H9 (cell line): Measurements from ENCODE around the gene CATSPER1. TPM values are rescaled to one million over a fixed set of nuclear protein-coding genes. Genes with fewer than 3 reads are reported as not detected.

ENCODE experiments used
- DNase-seq: peaks from one replicate; pipeline ENCODE4 v3.0.0-alpha.2; 2017
- H2AFZ ChIP-seq: one replicate; pipeline ENCODE4 v1.6.1; 2013; ENCODE audit warnings: mild to moderate bottlenecking, low read length, control low read depth, moderate library complexity
- H2AK5ac ChIP-seq: 2 replicates; pipeline ENCODE4 v1.6.1; 2013; ENCODE audit warnings: low read length, control low read depth, mixed read lengths; ENCODE audit not compliant: insufficient read length
- H2BK120ac ChIP-seq: one replicate; pipeline ENCODE4 v1.6.1; 2013; ENCODE audit warnings: low read depth, mild to moderate bottlenecking, low read length, control low read depth, inconsistent platforms; ENCODE audit not compliant: poor library complexity, severe bottlenecking
- H2BK12ac ChIP-seq: 2 replicates; pipeline ENCODE4 v1.6.1; 2013; ENCODE audit warnings: low read length, control low read depth, mixed read lengths, low read depth; ENCODE audit not compliant: insufficient read length
- H2BK15ac ChIP-seq: 2 replicates; pipeline ENCODE4 v1.6.1; 2013; ENCODE audit warnings: low read depth, low read length, control low read depth
- H2BK20ac ChIP-seq: one replicate; pipeline ENCODE4 v1.6.1; 2013; ENCODE audit warnings: low read depth, mild to moderate bottlenecking, low read length, control low read depth, inconsistent platforms; ENCODE audit not compliant: poor library complexity, severe bottlenecking
- H2BK5ac ChIP-seq: 2 replicates; pipeline ENCODE4 v1.6.1; 2013; ENCODE audit warnings: low read length, control low read depth, mixed read lengths; ENCODE audit not compliant: insufficient read length
- H3K14ac ChIP-seq: 2 replicates; pipeline ENCODE4 v1.6.1; 2013; ENCODE audit warnings: low read length, control low read depth; ENCODE audit not compliant: insufficient read depth
- H3K18ac ChIP-seq: 2 replicates; pipeline ENCODE4 v1.6.1; 2013; ENCODE audit warnings: low read depth, mild to moderate bottlenecking, mixed read lengths, low read length, control low read depth; ENCODE audit not compliant: insufficient read length
- H3K23ac ChIP-seq: 2 replicates; pipeline ENCODE4 v1.6.1; 2013; ENCODE audit warnings: low read length, control low read depth, mixed read lengths, low read depth; ENCODE audit not compliant: insufficient read length
- H3K23me2 ChIP-seq: 2 replicates; pipeline ENCODE4 v1.6.1; 2013; ENCODE audit warnings: low read depth, mild to moderate bottlenecking, mixed read lengths, low read length, control low read depth; ENCODE audit not compliant: insufficient read length, poor library complexity, severe bottlenecking
- H3K27ac ChIP-seq: 2 replicates; pipeline ENCODE4 v1.5.1; 2013; ENCODE audit warnings: low read length, control low read depth, mixed read lengths, low read depth; ENCODE audit not compliant: insufficient read length
- H3K27me3 ChIP-seq: 2 replicates; pipeline ENCODE4 v1.6.1; 2013; ENCODE audit warnings: low read length, control low read depth, inconsistent platforms; ENCODE audit not compliant: insufficient read depth
- H3K4ac ChIP-seq: 2 replicates; pipeline ENCODE4 v1.6.1; 2013; ENCODE audit warnings: low read depth, mild to moderate bottlenecking, control low read depth, inconsistent platforms, low read length, moderate library complexity
- H3K4me1 ChIP-seq: 2 replicates; pipeline ENCODE4 v1.6.1; 2013; ENCODE audit warnings: low read length, control low read depth, inconsistent platforms; ENCODE audit not compliant: insufficient read depth
- H3K4me2 ChIP-seq: 2 replicates; pipeline ENCODE4 v1.6.1; 2013; ENCODE audit warnings: low read length, control low read depth, mixed read lengths; ENCODE audit not compliant: insufficient read length, insufficient read depth
- H3K56ac ChIP-seq: 2 replicates; pipeline ENCODE4 v1.6.1; 2013; ENCODE audit warnings: low read depth, mild to moderate bottlenecking, mixed read lengths, low read length, control low read depth; ENCODE audit not compliant: insufficient read length
- H3K79me1 ChIP-seq: 2 replicates; pipeline ENCODE4 v1.6.1; 2013; ENCODE audit warnings: low read depth, mild to moderate bottlenecking, moderate library complexity, low read length, control low read depth, inconsistent platforms; ENCODE audit not compliant: insufficient read depth, poor library complexity, severe bottlenecking
- H3K79me2 ChIP-seq: 2 replicates; pipeline ENCODE4 v1.6.1; 2013; ENCODE audit warnings: low read length, control low read depth, inconsistent platforms; ENCODE audit not compliant: insufficient read depth
- H3K9ac ChIP-seq: 2 replicates; pipeline ENCODE4 v1.6.1; 2013; ENCODE audit warnings: low read length, control low read depth, mixed read lengths; ENCODE audit not compliant: insufficient read length; ENCODE audit errors: extremely low read depth
- H3K9me3 ChIP-seq: one replicate; pipeline ENCODE4 v1.6.1; 2013; ENCODE audit warnings: low read depth, low read length, inconsistent platforms; ENCODE audit not compliant: control insufficient read depth
- H3T11ph ChIP-seq: one replicate; pipeline ENCODE4 v1.6.1; 2013; ENCODE audit warnings: mild to moderate bottlenecking, low read length, control low read depth, inconsistent platforms
- H4K20me1 ChIP-seq: one replicate; pipeline ENCODE4 v1.6.1; 2013; ENCODE audit not compliant: control insufficient read depth, insufficient read length, insufficient read depth
- H4K5ac ChIP-seq: 2 replicates; pipeline ENCODE4 v1.6.1; 2013; ENCODE audit warnings: low read depth, mild to moderate bottlenecking, mixed read lengths, low read length, control low read depth; ENCODE audit not compliant: insufficient read length
- H4K8ac ChIP-seq: replicated peaks from 2 replicates; pipeline ENCODE4 v1.6.1; 2013; ENCODE audit warnings: low read length, control low read depth, mixed read lengths, low read depth; ENCODE audit not compliant: insufficient read length
- H4K91ac ChIP-seq: 2 replicates; pipeline ENCODE4 v1.6.1; 2013; ENCODE audit warnings: low read depth, mild to moderate bottlenecking, moderate library complexity, mixed read lengths, low read length, control low read depth; ENCODE audit not compliant: insufficient read length
- H3K27ac Mint-ChIP-seq, 3 experiments: 2 replicates in 2 of 3; 3 replicates in 1 of 3; pipeline ENCODE4 v1.8.0; 2020 to 2021; ENCODE audit warnings: mixed read lengths in 3 of 3, mild to moderate bottlenecking in 1 of 3, moderate library complexity in 1 of 3
- H3K27me3 Mint-ChIP-seq: 2 replicates; pipeline ENCODE4 v1.8.0; 2021; ENCODE audit warnings: low read depth, mild to moderate bottlenecking, moderate library complexity, mixed read lengths
- H3K36me3 Mint-ChIP-seq, 3 experiments: 2 replicates in 2 of 3; 3 replicates in 1 of 3; pipeline ENCODE4 v1.8.0; 2020 to 2021; ENCODE audit warnings: low read depth in 3 of 3, mixed read lengths in 3 of 3; ENCODE audit not compliant: insufficient read depth in 1 of 3
- H3K4me1 Mint-ChIP-seq, 2 experiments: 2 replicates each; pipeline ENCODE4 v1.8.0; 2020; ENCODE audit warnings: mixed read lengths in 2 of 2
- H3K4me3 Mint-ChIP-seq, 2 experiments: 2 replicates in 1 of 2; 3 replicates in 1 of 2; pipeline ENCODE4 v1.8.0; 2020 to 2021; ENCODE audit warnings: mild to moderate bottlenecking in 2 of 2, mixed read lengths in 2 of 2, moderate library complexity in 1 of 2
- H3K9me3 Mint-ChIP-seq, 2 experiments: 2 replicates in 1 of 2; 3 replicates in 1 of 2; pipeline ENCODE4 v1.8.0; 2020; ENCODE audit warnings: mild to moderate bottlenecking in 2 of 2, mixed read lengths in 2 of 2, moderate library complexity in 1 of 2
- WGBS: extraction: QIAGEN DNeasy Blood & Tissue Kit; methylation state at CpG from one replicate; pipeline ENCODE4 v1.1.7; 2013; ENCODE audit warnings: missing lambda C conversion rate, low lambda C conversion rate, mixed read lengths; ENCODE audit not compliant: insufficient read length; ENCODE audit errors: extremely low coverage; 5-methylcytosine and 5-hydroxymethylcytosine counted together
- total RNA-seq: library from RNA; stranded (reverse); gene quantifications from 2 replicates; pipeline ENCODE4 v1.2.1, GENCODE V29; 2021
- TF ChIP-seq, protein P1 (sequence below): fragments of 200-600 bp; sonication (generic); conservative IDR thresholded peaks from 3 replicates; pipeline ENCODE4 v1.8.0; 2021; ENCODE audit warnings: antibody characterized with exemption, mild to moderate bottlenecking

The CATSPER1 gene
- total RNA-seq, 1 experiment from 2014 or later, result not detected

DNA sequence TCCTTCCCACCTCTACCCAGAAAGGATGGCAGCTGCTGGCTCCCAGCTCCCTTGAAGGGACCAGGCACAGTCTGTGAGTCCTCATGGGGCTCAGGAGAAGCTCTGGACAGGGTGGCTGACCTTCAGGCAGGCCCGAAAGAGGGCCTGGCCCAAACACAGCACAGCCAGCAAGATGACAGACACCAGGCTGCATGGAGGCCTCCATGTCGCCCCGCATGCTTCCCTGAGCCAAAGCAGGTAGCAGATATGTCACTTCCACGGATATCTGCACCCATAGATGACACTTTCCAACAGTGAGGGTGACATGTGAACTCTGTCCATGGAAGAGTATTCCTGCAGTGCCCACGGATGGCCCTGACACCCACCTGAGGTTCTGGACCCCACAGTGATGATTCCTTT is 42.7 kb downstream of the CATSPER1 start:
- H2BK120ac ChIP-seq, result no peak overlapping the region
- no peak overlapping the region for H4K5ac ChIP-seq
- Mint-ChIP-seq H3K27ac (no peak overlapping the region), H3K9me3 (no peaks in the 10 kb centered on the region), H3K4me1 (no peaks in the 10 kb centered on the region), H3K36me3 (peaks cover 7 to 15% (median 8%) of the 10 kb centered on the region in 3 experiments; a peak in 5 of 7 replicates), H3K4me3 (no peak overlapping the region), H3K27me3 (no peaks in the 10 kb centered on the region; the same call in none of the 2 replicates)
- H4K8ac ChIP-seq, result no peak overlapping the region
- no peak overlapping the region for H3K56ac ChIP-seq
- WGBS, result no CpG with 5 or more reads among the region's 5 CpGs
- H3K79me1 ChIP-seq, result no peaks in the 10 kb centered on the region
- H3K23ac ChIP-seq, result no peak overlapping the region
- no peaks in the 10 kb centered on the region for H3K79me2 ChIP-seq
- no peak overlapping the region for H3K9ac ChIP-seq
- H3T11ph ChIP-seq, result no peak overlapping the region
- no peaks in the 10 kb centered on the region for H3K27me3 ChIP-seq
- no peak overlapping the region for H2BK5ac ChIP-seq
- no peak overlapping the region; the same call in 1 of the 2 replicates for H3K4ac ChIP-seq
- H3K18ac ChIP-seq, result no peak overlapping the region
- H2BK15ac ChIP-seq, result no peak overlapping the region
- H4K91ac ChIP-seq, result no peak overlapping the region
- H4K20me1 ChIP-seq, result no peaks in the 10 kb centered on the region
- TF ChIP-seq, protein P1, sequence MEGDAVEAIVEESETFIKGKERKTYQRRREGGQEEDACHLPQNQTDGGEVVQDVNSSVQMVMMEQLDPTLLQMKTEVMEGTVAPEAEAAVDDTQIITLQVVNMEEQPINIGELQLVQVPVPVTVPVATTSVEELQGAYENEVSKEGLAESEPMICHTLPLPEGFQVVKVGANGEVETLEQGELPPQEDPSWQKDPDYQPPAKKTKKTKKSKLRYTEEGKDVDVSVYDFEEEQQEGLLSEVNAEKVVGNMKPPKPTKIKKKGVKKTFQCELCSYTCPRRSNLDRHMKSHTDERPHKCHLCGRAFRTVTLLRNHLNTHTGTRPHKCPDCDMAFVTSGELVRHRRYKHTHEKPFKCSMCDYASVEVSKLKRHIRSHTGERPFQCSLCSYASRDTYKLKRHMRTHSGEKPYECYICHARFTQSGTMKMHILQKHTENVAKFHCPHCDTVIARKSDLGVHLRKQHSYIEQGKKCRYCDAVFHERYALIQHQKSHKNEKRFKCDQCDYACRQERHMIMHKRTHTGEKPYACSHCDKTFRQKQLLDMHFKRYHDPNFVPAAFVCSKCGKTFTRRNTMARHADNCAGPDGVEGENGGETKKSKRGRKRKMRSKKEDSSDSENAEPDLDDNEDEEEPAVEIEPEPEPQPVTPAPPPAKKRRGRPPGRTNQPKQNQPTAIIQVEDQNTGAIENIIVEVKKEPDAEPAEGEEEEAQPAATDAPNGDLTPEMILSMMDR, result no peak
- no peak overlapping the region for H3K4me2 ChIP-seq
- no peaks in the 10 kb centered on the region for H3K9me3 ChIP-seq
- H3K27ac ChIP-seq, result no peak overlapping the region
- H2BK20ac ChIP-seq, result no peak overlapping the region
- no peak overlapping the region for H3K14ac ChIP-seq
- H2BK12ac ChIP-seq, result no peak overlapping the region
- no peaks in the 10 kb centered on the region for H3K23me2 ChIP-seq
- H2AK5ac ChIP-seq, result no peak overlapping the region
- no peaks in the 10 kb centered on the region for H3K4me1 ChIP-seq
- no peak for DNase-seq
- H2AFZ ChIP-seq, result no peak overlapping the region
